ENCODE measurements around the gene ROBO3. TPM values are rescaled to one million over a fixed set of nuclear protein-coding genes. Genes with fewer than 3 reads are reported as not detected.

Gene ROBO3
- total and polyA plus RNA-seq, 10 donors: 13.2 to 43.2 (median 25.4) TPM

DNA sequence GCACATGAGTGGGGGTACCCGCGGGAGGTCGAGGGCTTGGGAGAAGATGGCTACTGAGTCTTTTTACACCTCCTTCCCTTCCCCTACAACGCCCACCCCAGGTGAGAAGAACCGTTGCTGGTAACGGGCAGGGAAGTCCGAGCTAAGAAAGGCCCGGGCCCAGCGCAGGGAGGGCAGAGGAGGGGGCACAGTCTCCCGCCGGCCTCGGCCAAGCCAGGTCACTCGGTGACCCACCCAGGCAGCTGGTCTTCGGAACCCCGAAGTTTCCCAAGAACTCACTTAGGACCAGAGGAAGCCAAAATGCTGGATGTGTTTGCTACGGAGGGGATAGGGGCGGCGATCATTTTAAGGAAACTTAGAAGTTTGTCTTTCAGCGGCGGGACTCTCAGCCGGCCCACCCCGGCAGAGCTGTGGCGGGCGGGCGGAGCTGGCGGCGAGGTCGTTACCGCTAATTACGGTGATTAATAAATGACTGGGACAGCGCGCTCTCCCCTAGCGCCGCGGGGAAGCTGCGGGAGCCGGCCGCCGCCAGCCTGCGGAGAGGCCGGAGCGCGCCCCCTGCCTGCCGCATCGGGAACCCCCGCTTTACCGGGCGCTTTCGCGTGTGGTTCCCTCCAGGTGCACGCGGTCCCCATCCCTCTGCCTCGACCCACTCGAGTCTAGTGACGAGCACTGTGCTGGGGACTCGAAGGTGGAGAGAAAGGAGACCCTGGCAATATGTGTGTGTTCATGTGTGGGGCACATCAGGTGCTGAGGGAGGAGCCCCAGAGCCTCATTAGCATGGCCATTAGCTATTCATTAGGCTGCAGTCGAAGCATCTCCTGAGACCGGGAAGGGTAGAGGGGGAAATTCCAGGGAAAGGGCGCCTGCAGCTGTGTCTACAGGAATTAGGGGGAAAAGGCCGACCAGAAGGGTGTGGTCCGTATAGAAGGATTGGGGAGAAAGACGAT is 945 bp downstream of the ROBO3 start:
- DNase-seq: peak; percentile 87
- Histone ChIP-seq H3K27ac (no peak overlapping the region), H3K9me3 (no peaks in the 10 kb centered on the region), H3K4me1 (peaks cover 17 to 67% (median 46%) of the 10 kb centered on the region in 6 donors), H3K4me3 (peak overlapping the region in 6 of 8 donors; percentile 4 to 52 (median 12)), H3K36me3 (no peaks in the 10 kb centered on the region), H3K27me3 (replicated peaks in 1 of 7) (peaks cover 9 to 100% (median 83%) of the 10 kb centered on the region in 7 donors)
- WGBS, 5 donors: 2 to 9% (median 4%) methylated on average over 46 to 62 of the region's 62 CpGs
- TF ChIP-seq, protein P1, sequence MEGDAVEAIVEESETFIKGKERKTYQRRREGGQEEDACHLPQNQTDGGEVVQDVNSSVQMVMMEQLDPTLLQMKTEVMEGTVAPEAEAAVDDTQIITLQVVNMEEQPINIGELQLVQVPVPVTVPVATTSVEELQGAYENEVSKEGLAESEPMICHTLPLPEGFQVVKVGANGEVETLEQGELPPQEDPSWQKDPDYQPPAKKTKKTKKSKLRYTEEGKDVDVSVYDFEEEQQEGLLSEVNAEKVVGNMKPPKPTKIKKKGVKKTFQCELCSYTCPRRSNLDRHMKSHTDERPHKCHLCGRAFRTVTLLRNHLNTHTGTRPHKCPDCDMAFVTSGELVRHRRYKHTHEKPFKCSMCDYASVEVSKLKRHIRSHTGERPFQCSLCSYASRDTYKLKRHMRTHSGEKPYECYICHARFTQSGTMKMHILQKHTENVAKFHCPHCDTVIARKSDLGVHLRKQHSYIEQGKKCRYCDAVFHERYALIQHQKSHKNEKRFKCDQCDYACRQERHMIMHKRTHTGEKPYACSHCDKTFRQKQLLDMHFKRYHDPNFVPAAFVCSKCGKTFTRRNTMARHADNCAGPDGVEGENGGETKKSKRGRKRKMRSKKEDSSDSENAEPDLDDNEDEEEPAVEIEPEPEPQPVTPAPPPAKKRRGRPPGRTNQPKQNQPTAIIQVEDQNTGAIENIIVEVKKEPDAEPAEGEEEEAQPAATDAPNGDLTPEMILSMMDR (IDR thresholded peaks at IDR 0.05 in 8 of 11, conservative IDR thresholded peaks at IDR 0.05 in 3 of 11): peak; percentile 30 to 85 (median 67)
- no peak for TF ChIP-seq POLR2AphosphoS5 (IDR thresholded peaks at IDR 0.05)
- intact Hi-C loops (cut with DNase I; ENCODE audit: low total_unique reads): no loop called here

DNA sequence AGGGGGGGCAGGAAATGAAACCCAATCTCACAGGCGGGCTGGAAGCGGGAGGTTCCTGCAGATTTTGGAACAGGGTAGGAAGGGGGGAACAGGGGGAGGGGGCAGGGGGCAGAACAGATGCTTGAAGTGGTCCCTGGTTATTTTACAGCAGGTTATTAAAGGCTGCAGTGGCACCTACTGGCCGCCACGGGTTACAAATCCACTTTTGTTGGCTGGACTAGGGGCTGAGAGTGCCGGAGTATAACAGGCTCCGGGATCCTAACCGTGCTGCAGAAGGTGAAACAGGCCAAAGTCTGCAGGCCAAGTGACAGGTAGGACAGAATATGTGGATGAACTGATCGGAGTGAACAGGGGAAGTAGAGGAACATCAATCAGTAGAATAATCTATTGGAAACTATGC is 2.5 kb downstream of the ROBO3 start:
- H3K36me3 ChIP-seq: no peaks in the 10 kb centered on the region
- peaks cover 17 to 64% (median 46%) of the 10 kb centered on the region in 6 donors for H3K4me1 ChIP-seq
- no peak overlapping the region for H3K4me3 ChIP-seq
- peaks cover 9 to 100% (median 91%) of the 10 kb centered on the region in 7 donors for H3K27me3 ChIP-seq (replicated peaks in 1 of 7)
- TF ChIP-seq POLR2A (IDR thresholded peaks at IDR 0.05): no peak
- TF ChIP-seq, protein P1 (IDR thresholded peaks at IDR 0.05 in 8 of 11, conservative IDR thresholded peaks at IDR 0.05 in 3 of 11): peak in 4 of 11 experiments; percentile 34 to 44 (median 42)
- WGBS, 5 donors: 1 to 6% (median 4%) methylated on average over 8 of the region's 8 CpGs
- H3K27ac ChIP-seq: no peak overlapping the region
- intact Hi-C loops (cut with DNase I; ENCODE audit: low total_unique reads): no loop called here
- no peak for DNase-seq
- no peaks in the 10 kb centered on the region for H3K9me3 ChIP-seq

DNA sequence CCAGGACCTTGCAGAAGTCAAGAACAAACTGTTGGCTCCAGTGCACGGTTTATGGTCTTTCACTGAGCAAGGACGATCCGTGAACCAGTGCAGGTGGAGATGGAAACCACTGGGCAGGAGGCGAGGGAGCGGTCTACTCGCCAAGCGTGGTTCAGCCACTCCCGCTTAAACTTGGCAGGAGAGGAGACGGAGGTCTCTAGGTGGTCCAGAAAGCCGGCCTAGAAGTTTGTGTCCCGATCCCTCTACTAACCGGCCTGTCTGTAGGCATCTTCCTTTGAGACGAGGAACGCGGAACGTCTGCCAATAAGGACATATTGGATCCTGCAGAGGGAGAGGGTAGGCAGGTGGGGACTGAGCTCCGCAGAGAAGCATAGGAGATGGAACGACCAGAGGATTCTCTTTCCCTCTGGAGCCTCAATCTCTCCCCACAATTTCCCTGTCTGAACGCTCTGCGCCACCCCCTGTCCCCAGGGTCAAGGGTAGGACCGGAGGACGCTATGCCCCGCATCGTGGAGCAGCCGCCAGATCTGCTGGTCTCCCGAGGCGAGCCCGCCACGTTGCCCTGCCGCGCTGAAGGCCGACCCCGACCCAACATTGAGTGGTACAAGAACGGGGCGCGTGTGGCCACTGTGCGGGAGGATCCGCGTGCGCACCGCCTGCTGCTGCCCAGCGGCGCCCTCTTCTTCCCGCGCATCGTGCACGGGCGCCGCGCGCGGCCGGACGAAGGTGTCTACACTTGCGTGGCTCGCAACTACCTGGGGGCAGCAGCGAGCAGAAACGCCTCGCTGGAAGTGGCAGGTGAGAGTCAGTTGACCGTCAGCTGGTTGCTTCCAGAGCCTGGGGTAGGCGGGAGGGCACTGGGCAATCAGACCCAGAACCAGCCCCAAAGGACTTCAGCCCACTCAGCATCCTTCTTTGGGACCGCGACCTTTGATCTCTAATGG is 3.4 kb downstream of the ROBO3 start:
- WGBS, 5 donors: 9 to 19% (median 9%) methylated on average over 36 to 63 of the region's 63 CpGs
- intact Hi-C loops (cut with DNase I; ENCODE audit: low total_unique reads): no loop called here
- Histone ChIP-seq H3K27ac (no peak overlapping the region), H3K4me1 (peaks cover 12 to 55% (median 39%) of the 10 kb centered on the region in 6 donors), H3K27me3 (replicated peaks in 1 of 7) (peaks cover 9 to 100% (median 84%) of the 10 kb centered on the region in 7 donors), H3K9me3 (no peaks in the 10 kb centered on the region), H3K36me3 (no peaks in the 10 kb centered on the region), H3K4me3 (peak overlapping the region in 1 of 8 donors; percentile 23)
- DNase-seq: no peak
- TF ChIP-seq POLR2AphosphoS5 (IDR thresholded peaks at IDR 0.05) (no peak), POLR2A (IDR thresholded peaks at IDR 0.05) (no peak)
- TF ChIP-seq, protein P1 (IDR thresholded peaks at IDR 0.05 in 8 of 11, conservative IDR thresholded peaks at IDR 0.05 in 3 of 11): no peak

Data from spleen (tissue), 11 donors.